Panc1 (cell line): ENCODE measurements around the gene CEBPE. TPM values are rescaled to one million over a fixed set of nuclear protein-coding genes. Genes with fewer than 3 reads are reported as not detected.

Experiments
- ATAC-seq: fragments of 200-7000 bp; cut with Tn5 transposase; 2 replicates; pipeline ENCODE4 v1.9.1; 2020; ENCODE audit warnings: mild to moderate bottlenecking, moderate library complexity
- BruUV-seq: library from RNA; stranded (reverse); fragments of 400-500 nt; replicated peaks from 2 replicates; lab custom pipeline; 2021; lab: Mats Ljungman, UMichigan
- CTCF ChIA-PET: fragments of 300-600 bp; sonication (Branson Sonifier 250); formaldehyde crosslinking; loops from one replicate; lab custom pipeline; 2022; ENCODE audit warnings: antibody characterized with exemption; lab: Charles Lee
- POLR2A ChIA-PET: fragments of 300-600 bp; sonication (Branson Sonifier 250); formaldehyde crosslinking; loops from one replicate; lab custom pipeline; 2022; ENCODE audit warnings: antibody characterized with exemption; lab: Charles Lee
- DNase-seq: peaks from one replicate; pipeline ENCODE4 v3.0.0-alpha.2; 2010; ENCODE audit warnings: low read depth, low spot score
- H3K27ac ChIP-seq: 2 replicates; pipeline ENCODE4 v1.5.1; 2011; ENCODE audit warnings: mild to moderate bottlenecking, low read length, inconsistent platforms
- H3K27me3 ChIP-seq: fragments of 200-500 bp; sonication (Bioruptor generic); 2 replicates; pipeline ENCODE4 v1.6.0; 2014; ENCODE audit warnings: low read length, inconsistent platforms; ENCODE audit not compliant: control insufficient read depth, insufficient read depth
- H3K36me3 ChIP-seq: fragments of 200-500 bp; sonication (Bioruptor generic); 2 replicates; pipeline ENCODE4 v1.5.1; 2014; ENCODE audit warnings: inconsistent platforms, mild to moderate bottlenecking, low read length, moderate library complexity; ENCODE audit not compliant: control insufficient read depth, insufficient read depth
- H3K4me1 ChIP-seq: 2 replicates; pipeline ENCODE4 v1.5.1; 2011; ENCODE audit warnings: inconsistent platforms, mild to moderate bottlenecking, low read length, moderate library complexity; ENCODE audit not compliant: control insufficient read depth, insufficient read depth
- H3K4me3 ChIP-seq, 2 experiments: 2 replicates each; pipeline ENCODE4 v1.5.1; 2011 to 2012; ENCODE audit warnings: low read depth in 2 of 2, low read length in 2 of 2, mild to moderate bottlenecking in 2 of 2, inconsistent platforms in 1 of 2, moderate library complexity in 1 of 2
- H3K9me3 ChIP-seq: fragments of 200-500 bp; sonication (Bioruptor generic); 2 replicates; pipeline ENCODE4 v1.5.1; 2014; ENCODE audit warnings: low read depth, mild to moderate bottlenecking, inconsistent platforms, low read length, moderate library complexity; ENCODE audit not compliant: control insufficient read depth, insufficient read depth
- CTCF ChIP-seq: fragments of 450-650 bp; IDR thresholded peaks from 2 replicates; pipeline ENCODE4 v1.5.1; 2017; ENCODE audit warnings: mild to moderate bottlenecking
- POLR2AphosphoS5 ChIP-seq: IDR thresholded peaks from 2 replicates; pipeline ENCODE4 v1.6.1; 2012; ENCODE audit warnings: mild to moderate bottlenecking, low read depth, low read length, moderate library complexity
- REST ChIP-seq, 2 experiments: IDR thresholded peaks; 2 replicates each; pipeline ENCODE4 v1.6.1; 2011 to 2012; ENCODE audit warnings: low read depth in 2 of 2, control low read depth in 1 of 2, low read length in 1 of 2, mild to moderate bottlenecking in 1 of 2, moderate library complexity in 1 of 2; ENCODE audit not compliant: insufficient read depth in 1 of 2
- SIN3A ChIP-seq: IDR thresholded peaks from 2 replicates; pipeline ENCODE4 v1.6.1; 2012; ENCODE audit warnings: low read depth, mild to moderate bottlenecking, low read length, moderate library complexity, borderline replicate concordance; ENCODE audit not compliant: insufficient read depth
- TCF7L2 ChIP-seq: IDR thresholded peaks from 2 replicates; pipeline ENCODE4 v1.6.1; 2011; ENCODE audit warnings: mild to moderate bottlenecking, low read depth, low read length, inconsistent platforms
- in situ Hi-C: cut with HindIII; loops from 2 replicates; pipeline ENCODE4 v1.10.0; 2016; ENCODE audit warnings: low sequenced_read_pairs, low pct_unique_long_range_greater_than_20kb
- intact Hi-C: fragments of 100-400 bp; cut with micrococcal nuclease; formaldehyde crosslinking; loops from one replicate; pipeline ENCODE4 v1.10.0; 2022; ENCODE audit not compliant: unreplicated experiment
- total RNA-seq: library from RNA; stranded (reverse); gene quantifications from one replicate; pipeline ENCODE4 v1.2.1, GENCODE V29; 2021; ENCODE audit not compliant: unreplicated experiment

The CEBPE gene
- total RNA-seq, 1 experiment from 2014 or later: not detected

- ChIA-PET POLR2A (interaction anchor here (0.7 kb wide), 1 partner anchor 18 kb away, joined by 8 read pairs; no protein-coding TSS in a partner anchor), CTCF (no interaction called here)
- intact Hi-C loops: no loop called here
- H3K9me3 ChIP-seq: no peaks in the 10 kb centered on the region
- TF ChIP-seq REST (IDR thresholded peaks at IDR 0.05; ENCODE audit: insufficient read depth in 1 of 2, low read depth in 2 of 2, low read length in 1 of 2) (no peak), POLR2AphosphoS5 (no peak), CTCF (no peak), SIN3A (no peak), TCF7L2 (no peak)
- no peak for ATAC-seq
- H3K36me3 ChIP-seq: no peaks in the 10 kb centered on the region
- no peaks in the 10 kb centered on the region for H3K4me1 ChIP-seq
- no peak for DNase-seq
- in situ Hi-C loops: no loop called here
- no peak overlapping the region for H3K27ac ChIP-seq
- BruUV-seq: no TSS peak
- no peak overlapping the region for H3K4me3 ChIP-seq
- no peaks in the 10 kb centered on the region for H3K27me3 ChIP-seq
These were observed 43.0 kb upstream of the CEBPE start for GRCh38 chr14:23162005-23162404.

- H3K36me3 ChIP-seq: no peaks in the 10 kb centered on the region
- H3K4me1 ChIP-seq: no peaks in the 10 kb centered on the region
- ChIA-PET POLR2A (interaction anchor here (0.7 kb wide), 1 partner anchor 17 kb away, joined by 8 read pairs; no protein-coding TSS in a partner anchor), CTCF (no interaction called here)
- intact Hi-C loops (no loop called here), in situ Hi-C loops (no loop called here)
- no peak overlapping the region for H3K27ac ChIP-seq
- H3K4me3 ChIP-seq: no peak overlapping the region
- DNase-seq: no peak
- no peaks in the 10 kb centered on the region for H3K27me3 ChIP-seq
- TF ChIP-seq POLR2AphosphoS5: no peak
- TF ChIP-seq SIN3A: no peak
- no peaks in the 10 kb centered on the region for H3K9me3 ChIP-seq
- BruUV-seq: no TSS peak
- no peak for ATAC-seq
These were observed 42.0 kb upstream of the CEBPE start for GRCh38 chr14:23160924-23161522.

- POLR2A ChIA-PET: no interaction called here
- H3K9me3 ChIP-seq: no peaks in the 10 kb centered on the region
- no peaks in the 10 kb centered on the region for H3K36me3 ChIP-seq
- BruUV-seq: no TSS peak
- ATAC-seq (no peak), DNase-seq (no peak)
- no peak overlapping the region for H3K4me3 ChIP-seq
- no peaks in the 10 kb centered on the region for H3K4me1 ChIP-seq
- TF ChIP-seq REST (IDR thresholded peaks at IDR 0.05; ENCODE audit: insufficient read depth in 1 of 2, low read depth in 2 of 2, low read length in 1 of 2) (no peak), POLR2AphosphoS5 (no peak), SIN3A (no peak), TCF7L2 (no peak), CTCF (no peak)
- CTCF ChIA-PET: no interaction called here
- H3K27me3 ChIP-seq: no peaks in the 10 kb centered on the region
- intact Hi-C loops: no loop called here
- H3K27ac ChIP-seq: no peak overlapping the region
- in situ Hi-C loops: no loop called here
These were observed 40.5 kb upstream of the CEBPE start for GRCh38 chr14:23159532-23159931.
